ENCODE results near the gene LAIR1.

DNA sequence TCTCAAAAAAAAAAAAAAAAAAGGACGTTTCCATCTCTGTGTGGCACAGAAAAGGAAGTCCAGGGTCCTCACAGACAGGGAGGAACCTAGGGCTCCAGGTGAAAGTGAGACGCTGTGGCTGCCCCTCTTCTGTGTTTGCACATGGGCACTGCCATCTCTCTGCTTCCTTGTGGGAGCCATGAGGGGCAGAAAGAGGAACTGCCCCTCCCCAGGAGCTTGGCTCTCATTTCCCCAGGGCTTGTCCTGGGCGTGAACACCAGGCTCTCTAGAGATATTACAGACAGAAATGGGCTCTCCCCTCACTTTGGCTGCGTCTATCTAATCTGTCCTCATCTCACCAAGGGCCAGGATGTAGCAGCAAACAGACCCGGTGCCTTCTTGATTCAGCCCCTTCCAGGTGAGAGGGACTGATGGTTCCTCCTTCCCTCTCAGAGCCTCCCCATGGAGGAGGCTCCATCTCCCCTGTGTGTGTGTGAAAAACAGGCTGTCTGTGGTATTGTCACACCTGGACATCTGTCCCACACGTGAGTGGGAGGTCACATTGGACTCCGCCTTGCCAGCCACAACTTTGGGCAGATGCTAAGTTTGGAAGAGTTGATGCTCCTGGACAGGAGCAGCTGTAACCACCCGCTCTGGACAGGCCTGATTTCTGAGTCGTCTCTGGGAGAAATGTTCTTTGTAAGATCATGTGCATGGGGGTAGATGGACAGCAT is 24.9 kb downstream of the LAIR1 start:
- TF ChIP-seq POLR2AphosphoS5 (IDR thresholded peaks at IDR 0.05) (no peak), POLR2A (IDR thresholded peaks at IDR 0.05) (no peak)
- TF ChIP-seq, protein P1, sequence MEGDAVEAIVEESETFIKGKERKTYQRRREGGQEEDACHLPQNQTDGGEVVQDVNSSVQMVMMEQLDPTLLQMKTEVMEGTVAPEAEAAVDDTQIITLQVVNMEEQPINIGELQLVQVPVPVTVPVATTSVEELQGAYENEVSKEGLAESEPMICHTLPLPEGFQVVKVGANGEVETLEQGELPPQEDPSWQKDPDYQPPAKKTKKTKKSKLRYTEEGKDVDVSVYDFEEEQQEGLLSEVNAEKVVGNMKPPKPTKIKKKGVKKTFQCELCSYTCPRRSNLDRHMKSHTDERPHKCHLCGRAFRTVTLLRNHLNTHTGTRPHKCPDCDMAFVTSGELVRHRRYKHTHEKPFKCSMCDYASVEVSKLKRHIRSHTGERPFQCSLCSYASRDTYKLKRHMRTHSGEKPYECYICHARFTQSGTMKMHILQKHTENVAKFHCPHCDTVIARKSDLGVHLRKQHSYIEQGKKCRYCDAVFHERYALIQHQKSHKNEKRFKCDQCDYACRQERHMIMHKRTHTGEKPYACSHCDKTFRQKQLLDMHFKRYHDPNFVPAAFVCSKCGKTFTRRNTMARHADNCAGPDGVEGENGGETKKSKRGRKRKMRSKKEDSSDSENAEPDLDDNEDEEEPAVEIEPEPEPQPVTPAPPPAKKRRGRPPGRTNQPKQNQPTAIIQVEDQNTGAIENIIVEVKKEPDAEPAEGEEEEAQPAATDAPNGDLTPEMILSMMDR (IDR thresholded peaks at IDR 0.05): no peak

All from suprapubic skin (tissue), 4 donors.